ENCODE results near the gene PASD1. TPM values are rescaled to one million over a fixed set of nuclear protein-coding genes. Genes with fewer than 3 reads are reported as not detected.

Gene PASD1
- total RNA-seq, 1 donor from 2014 or later: not detected

Other genes with a start within 250 kb of the PASD1 start
- 36.1 and 36.3 TPM in 2 replicates for gene VMA21, start 166.5 kb upstream of the PASD1 start, total RNA-seq
- not detected in 2 replicates for gene PRRG3, start 131.8 kb downstream of the PASD1 start, total RNA-seq
- not detected in 2 replicates for gene FATE1, start 152.4 kb downstream of the PASD1 start, total RNA-seq
- not detected in 2 replicates for gene CNGA2, start 171.1 kb downstream of the PASD1 start, total RNA-seq

Data from T-helper 1 cell treated with Interleukin-12 subunit alpha and Interleukin-12 subunit beta and Interleukin-4 antibody, amounts not matched to agents 30 ng/mL and 1 ng/mL, for 36 hours (primary cell).